ENCODE data around the gene CCND1. TPM values are rescaled to one million over a fixed set of nuclear protein-coding genes. Genes with fewer than 3 reads are reported as not detected.

CCND1 gene
- total and polyA plus RNA-seq, 11 donors, result 27.9 to 312 (median 144) TPM

- intact Hi-C loops (cut with DNase I), result no loop called here
- DNase-seq (peak in 2 of 5 donors; percentile 64 to 67), ATAC-seq (peak in 3 of 4 donors; percentile 19 to 65 (median 27))
- WGBS, 4 donors, result 74 to 85% (median 76%) methylated on average over 16 of the region's 16 CpGs
- Histone ChIP-seq H3K27me3 (no peaks in the 10 kb centered on the region), H3K27ac (no peak overlapping the region), H3K4me3 (no peak overlapping the region), H3K4me1 (peaks cover 0 to 8% (median 0%) of the 10 kb centered on the region in 12 donors), H3K9me3 (no peaks in the 10 kb centered on the region), H3K36me3 (peaks cover 0 to 41% (median 34%) of the 10 kb centered on the region in 9 donors)
- TF ChIP-seq POLR2A (IDR thresholded peaks at IDR 0.05) (no peak), CTCF (IDR thresholded peaks at IDR 0.05) (peak in 1 of 12 donors; percentile 8)
Observed at GRCh38 chr11:69662021-69662698, 21.2 kb downstream of the CCND1 start.

GRCh38 chr11:69662806-69663205 is 21.9 kb downstream of the CCND1 start:
- no peaks in the 10 kb centered on the region for H3K27me3 ChIP-seq
- no peak overlapping the region for H3K27ac ChIP-seq
- 89 to 95% (median 92%) methylated on average over 12 to 13 of the region's 13 CpGs for WGBS, 4 donors
- peaks cover 0 to 47% (median 41%) of the 10 kb centered on the region in 9 donors for H3K36me3 ChIP-seq
- peaks cover 0 to 8% (median 0%) of the 10 kb centered on the region in 12 donors for H3K4me1 ChIP-seq
- no peaks in the 10 kb centered on the region for H3K9me3 ChIP-seq
- DNase-seq (peak in 1 of 5 donors; percentile 26), ATAC-seq (no peak)
- TF ChIP-seq POLR2A (IDR thresholded peaks at IDR 0.05), result no peak
- no peak for TF ChIP-seq CTCF (IDR thresholded peaks at IDR 0.05)
- no peak overlapping the region for H3K4me3 ChIP-seq
- intact Hi-C loops (cut with DNase I), result no loop called here

- intact Hi-C loops (cut with DNase I), result no loop called here
- TF ChIP-seq CTCF (IDR thresholded peaks at IDR 0.05) (no peak), POLR2A (IDR thresholded peaks at IDR 0.05) (no peak)
- Histone ChIP-seq H3K36me3 (peaks cover 0 to 52% (median 44%) of the 10 kb centered on the region in 9 donors), H3K4me1 (peaks cover 0 to 8% (median 0%) of the 10 kb centered on the region in 12 donors), H3K27me3 (no peaks in the 10 kb centered on the region), H3K4me3 (no peak overlapping the region), H3K9me3 (no peaks in the 10 kb centered on the region), H3K27ac (no peak overlapping the region)
- peak in 1 of 5 donors; percentile 18 for DNase-seq
- ATAC-seq, result no peak
- 92 to 95% (median 93%) methylated on average over 6 of the region's 6 CpGs for WGBS, 4 donors
Observed at GRCh38 chr11:69663326-69663725, 22.4 kb downstream of the CCND1 start.

- TF ChIP-seq POLR2A (IDR thresholded peaks at IDR 0.05) (no peak), CTCF (IDR thresholded peaks at IDR 0.05) (no peak)
- DNase-seq (peak in 1 of 5 donors; percentile 54), ATAC-seq (no peak)
- Histone ChIP-seq H3K9me3 (no peaks in the 10 kb centered on the region), H3K27ac (no peak overlapping the region), H3K4me1 (peaks cover 0 to 8% (median 0%) of the 10 kb centered on the region in 12 donors), H3K27me3 (no peaks in the 10 kb centered on the region), H3K4me3 (no peak overlapping the region), H3K36me3 (peaks cover 0 to 59% (median 50%) of the 10 kb centered on the region in 9 donors)
- WGBS, 4 donors, result 92 to 95% (median 95%) methylated on average over 10 to 17 of the region's 17 CpGs
- intact Hi-C loops (cut with DNase I), result no loop called here
Observed at GRCh38 chr11:69664103-69664775, 23.3 kb downstream of the CCND1 start.

Measured in heart left ventricle (tissue), 16 donors.